Posterior vena cava (tissue), 2 donors: Measurements from ENCODE around the gene NPY5R. TPM values are rescaled to one million over a fixed set of nuclear protein-coding genes. Genes with fewer than 3 reads are reported as not detected.

Experiments
- DNase-seq: peaks from one replicate; pipeline ENCODE4 v3.0.0-alpha.2; 2020; ENCODE audit warnings: low spot score
- intact Hi-C, 2 donors: fragments of 100-400 bp; cut with DNase I; formaldehyde crosslinking; loops; one replicate each; pipeline versions ENCODE4 v1.14.1 to v1.14.2; 2022 to 2023
- total RNA-seq, 2 donors: library from RNA; stranded (reverse); fragmentation: NEBNext Ultra II Directional; extraction: Animal tissue kit (Norgen Biotek cat#: 25700); gene quantifications; one replicate each; pipeline ENCODE4 v1.2.1, GENCODE V29; 2021
- donor health status: DM: yes; HTN: yes; CAD: no.
- donor health status: DM: yes; HTN: yes; CAD: no.

The NPY5R gene
- total RNA-seq, 2 donors from 2014 or later = 2.9 to 7.4 TPM

- intact Hi-C loops = no loop called here
- no peak for DNase-seq
Measured at GRCh38 chr4:163380703-163381102, 37.0 kb downstream of the NPY5R start.

DNA sequence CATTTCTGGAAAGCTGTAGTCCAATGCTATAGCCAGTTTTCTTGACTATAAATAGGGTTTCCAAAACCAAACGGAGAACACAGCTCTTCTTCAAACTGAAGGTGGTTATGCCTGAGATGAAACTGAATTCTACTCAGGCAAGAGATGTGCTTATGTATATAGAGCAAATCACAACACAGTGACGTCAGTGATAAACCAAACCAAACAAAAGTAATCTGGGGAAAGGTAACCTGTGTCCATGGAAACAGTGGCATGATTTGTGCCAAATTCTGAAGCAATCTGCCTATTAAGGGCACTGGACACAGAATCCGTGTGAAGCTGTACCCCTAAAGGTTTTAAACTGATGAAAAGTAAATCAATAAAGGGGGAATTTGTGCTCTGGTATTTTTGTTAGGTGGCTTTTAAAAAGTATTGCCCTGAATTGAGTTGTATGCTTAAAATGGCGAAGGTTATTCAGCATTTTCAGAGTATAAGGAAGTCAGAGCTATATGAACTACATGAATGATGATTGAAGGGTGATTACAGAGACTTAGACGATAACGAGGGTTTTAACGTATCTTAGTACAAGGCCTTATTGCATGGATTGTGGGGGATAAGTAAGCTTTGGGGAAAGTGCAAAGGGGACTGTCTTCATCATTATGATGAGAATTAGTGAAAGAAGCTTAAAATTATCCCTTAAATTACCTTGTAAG, 38.6 kb downstream of the NPY5R start:
- intact Hi-C loops = no loop called here
- no peak for DNase-seq

DNA sequence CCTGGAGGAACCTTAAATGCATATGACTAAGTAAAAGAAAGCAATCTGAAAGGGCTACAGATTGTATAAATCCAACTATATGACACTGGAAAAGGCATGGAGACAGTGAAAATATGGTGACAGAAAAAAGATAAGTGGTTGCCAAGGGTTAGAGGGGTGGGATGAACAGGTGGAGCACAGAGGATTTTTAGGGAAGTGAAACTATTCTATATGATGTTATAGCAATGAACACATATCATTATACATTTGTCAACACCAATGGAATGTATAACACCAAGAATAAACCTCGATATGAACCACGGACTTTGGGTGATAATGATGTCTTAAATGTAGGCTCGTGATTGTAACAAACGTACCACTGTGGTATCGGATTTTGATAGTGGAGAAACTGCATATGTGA, 40.7 kb downstream of the NPY5R start:
- intact Hi-C loops = no loop called here
- no peak for DNase-seq

DNA sequence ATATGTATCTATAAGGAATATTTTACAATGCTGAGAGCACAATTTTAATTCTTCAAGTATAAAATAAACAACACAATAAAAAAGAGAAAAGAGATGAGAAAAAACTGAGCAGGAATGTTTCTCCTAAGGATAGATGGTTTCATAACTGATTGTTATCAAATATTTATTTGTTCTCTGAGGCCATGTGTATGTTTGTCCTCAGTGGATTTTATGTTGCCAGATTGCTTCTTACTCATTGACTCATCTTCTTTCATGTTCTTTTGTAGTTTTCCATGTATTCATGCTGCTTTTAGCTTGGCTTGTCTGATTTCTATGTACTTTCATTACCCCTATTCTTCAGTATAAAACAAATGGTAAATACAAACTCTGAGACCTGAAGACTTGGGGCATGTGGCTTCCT, 41.2 kb downstream of the NPY5R start:
- intact Hi-C loops = no loop called here
- no peak for DNase-seq

GRCh38 chr4:163385466-163385865, 41.8 kb downstream of the NPY5R start:
- intact Hi-C loops = no loop called here
- DNase-seq = no peak

DNA sequence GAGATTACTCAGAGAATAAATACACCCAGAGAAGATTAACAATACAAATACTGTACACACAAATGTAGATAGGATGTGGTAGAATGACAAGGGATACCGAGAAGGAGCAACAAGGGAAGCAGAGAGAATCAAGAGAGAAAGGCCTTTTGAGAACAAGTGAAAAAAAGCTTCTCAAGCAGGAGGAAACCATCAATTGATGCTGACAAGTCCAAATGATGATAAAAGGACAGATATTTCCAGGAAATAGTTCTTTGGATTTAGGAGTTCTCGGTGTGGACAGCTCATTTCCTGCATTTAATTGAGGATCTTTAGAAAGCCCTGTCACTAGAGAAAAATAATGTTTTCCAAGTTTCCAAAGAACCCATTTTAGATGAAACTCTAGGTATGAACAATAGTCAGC, 48.1 kb downstream of the NPY5R start:
- intact Hi-C loops = no loop called here
- DNase-seq = no peak

DNA sequence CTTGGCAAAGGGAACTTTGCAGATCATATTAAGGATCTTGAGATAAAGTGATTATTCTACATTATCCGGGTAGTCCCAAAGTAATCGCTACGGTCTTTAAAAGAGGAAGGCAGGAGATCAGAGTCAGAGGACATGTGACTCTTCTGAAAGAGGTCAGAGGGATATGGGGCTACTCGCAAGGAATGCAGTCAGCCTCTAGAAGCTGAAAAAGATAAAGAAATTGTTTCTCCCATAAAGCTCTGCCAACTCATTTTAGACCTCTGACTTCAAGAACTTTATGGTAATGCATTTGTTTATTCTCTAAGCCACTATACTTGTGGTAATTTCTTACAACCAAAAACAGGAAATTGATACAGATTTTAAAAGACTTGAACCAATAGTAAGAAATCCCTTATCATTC, 48.6 kb downstream of the NPY5R start:
- no peak for DNase-seq
- intact Hi-C loops = no loop called here

- no peak for DNase-seq
- intact Hi-C loops = no loop called here
Measured at GRCh38 chr4:163393471-163393870, 49.8 kb downstream of the NPY5R start.

- DNase-seq = no peak
- intact Hi-C loops = no loop called here
Measured at GRCh38 chr4:163395055-163395454, 51.4 kb downstream of the NPY5R start.

DNA sequence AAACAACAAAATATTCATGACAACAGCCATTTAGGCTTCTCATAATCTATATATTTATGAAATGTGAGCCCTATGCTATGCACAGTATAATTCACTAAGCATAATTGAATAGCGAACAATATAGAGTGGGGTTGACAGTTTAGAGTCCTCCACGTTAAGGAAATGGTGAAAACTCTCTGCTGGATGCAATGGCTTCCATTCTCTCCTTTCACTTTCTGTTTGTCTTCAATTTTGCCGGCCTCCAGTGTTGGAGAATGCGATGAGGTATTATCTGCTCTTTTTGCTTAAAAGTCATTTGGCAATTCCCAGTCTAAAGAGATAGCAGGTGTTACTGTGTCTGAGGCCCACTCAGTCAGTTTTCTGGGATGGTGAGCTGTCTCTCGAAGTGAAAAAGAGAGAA, 52.1 kb downstream of the NPY5R start:
- DNase-seq = no peak
- intact Hi-C loops = no loop called here

DNA sequence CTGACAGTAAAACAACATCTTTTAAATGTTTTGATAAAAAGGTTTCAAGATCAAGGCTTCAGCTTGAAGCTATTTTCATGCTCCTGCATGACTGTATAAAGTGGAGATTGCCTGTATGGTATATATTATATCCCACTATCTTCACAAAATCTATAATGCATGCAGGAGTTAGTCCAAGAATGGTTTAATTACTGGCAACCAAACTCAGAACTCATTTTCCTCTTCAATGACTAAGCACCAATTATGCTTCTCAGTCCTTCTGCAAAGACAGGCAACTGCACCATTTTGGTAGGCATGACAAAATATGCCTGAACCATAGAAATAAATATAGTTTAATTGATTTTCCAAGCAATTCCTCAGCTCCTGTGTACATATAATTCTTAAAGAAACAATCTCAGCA, 54.5 kb downstream of the NPY5R start:
- no peak for DNase-seq
- intact Hi-C loops = no loop called here

- DNase-seq = no peak
- intact Hi-C loops = no loop called here
Measured at GRCh38 chr4:163400911-163401310, 57.2 kb downstream of the NPY5R start.

Other genes with a start within 250 kb of the NPY5R start
- 10 to 100 TPM; 23.6 to 28.2 TPM for gene NAF1, start 177.0 kb upstream of the NPY5R start, total RNA-seq
- 100 to 1,000 TPM in 1 of 2 donors, 10 to 100 TPM in 1; 61.9 to 147 TPM for gene NPY1R, start 11.3 kb upstream of the NPY5R start, total RNA-seq
- gene TKTL2, start 129.9 kb downstream of the NPY5R start, total RNA-seq = under 1 TPM in 1 of 2 donors, not detected in 1; 0.14 TPM
- gene TMA16, start 150.8 kb downstream of the NPY5R start, total RNA-seq = 10 to 100 TPM; 30.2 to 31.4 TPM